Measurements from ENCODE around the gene CALML6.

DNA sequence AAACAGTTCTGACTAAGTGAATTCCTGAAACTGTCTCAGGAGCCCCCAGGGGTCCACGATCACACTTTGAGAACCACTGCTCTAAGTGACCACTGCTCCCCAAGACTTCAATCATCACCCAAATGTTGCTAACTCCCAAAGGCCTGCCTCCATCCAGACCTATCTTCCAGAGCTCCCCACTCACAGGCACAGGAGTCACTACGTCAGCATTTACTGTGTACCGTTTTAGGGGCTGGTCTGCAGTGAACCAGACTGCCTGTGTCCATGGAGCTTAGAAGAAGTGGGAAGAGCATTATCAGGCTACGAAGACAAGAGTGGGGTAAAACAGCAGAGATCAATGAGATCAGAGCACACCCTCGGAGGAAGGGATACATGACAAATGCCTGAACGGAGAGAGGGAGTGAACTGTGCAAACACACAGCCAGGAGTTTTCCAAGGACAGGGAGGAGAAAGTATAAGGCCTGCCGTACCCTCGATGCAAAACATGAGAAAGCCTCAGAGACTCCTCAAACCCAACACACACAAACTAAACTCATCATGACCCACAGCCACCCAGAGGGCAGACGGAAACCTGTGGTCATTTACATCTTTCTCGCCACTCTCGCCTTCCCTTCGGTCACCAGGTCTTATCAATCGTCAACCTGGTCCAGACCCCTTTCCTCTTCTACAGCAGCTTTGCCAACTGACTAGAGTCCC is 34.3 kb upstream of the CALML6 start:
- TF ChIP-seq, protein P1, sequence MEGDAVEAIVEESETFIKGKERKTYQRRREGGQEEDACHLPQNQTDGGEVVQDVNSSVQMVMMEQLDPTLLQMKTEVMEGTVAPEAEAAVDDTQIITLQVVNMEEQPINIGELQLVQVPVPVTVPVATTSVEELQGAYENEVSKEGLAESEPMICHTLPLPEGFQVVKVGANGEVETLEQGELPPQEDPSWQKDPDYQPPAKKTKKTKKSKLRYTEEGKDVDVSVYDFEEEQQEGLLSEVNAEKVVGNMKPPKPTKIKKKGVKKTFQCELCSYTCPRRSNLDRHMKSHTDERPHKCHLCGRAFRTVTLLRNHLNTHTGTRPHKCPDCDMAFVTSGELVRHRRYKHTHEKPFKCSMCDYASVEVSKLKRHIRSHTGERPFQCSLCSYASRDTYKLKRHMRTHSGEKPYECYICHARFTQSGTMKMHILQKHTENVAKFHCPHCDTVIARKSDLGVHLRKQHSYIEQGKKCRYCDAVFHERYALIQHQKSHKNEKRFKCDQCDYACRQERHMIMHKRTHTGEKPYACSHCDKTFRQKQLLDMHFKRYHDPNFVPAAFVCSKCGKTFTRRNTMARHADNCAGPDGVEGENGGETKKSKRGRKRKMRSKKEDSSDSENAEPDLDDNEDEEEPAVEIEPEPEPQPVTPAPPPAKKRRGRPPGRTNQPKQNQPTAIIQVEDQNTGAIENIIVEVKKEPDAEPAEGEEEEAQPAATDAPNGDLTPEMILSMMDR (conservative IDR thresholded peaks at IDR 0.05) = no peak
- no peak for TF ChIP-seq ZFX (IDR thresholded peaks at IDR 0.05)
